NK-92 treated with Interleukin-12 subunit alpha and Interleukin-12 subunit beta, amount 100 ng/mL, for 24 hours (cell line): ENCODE results near the gene GNL1.
"Not testable (repeated sequence)": the region's sequence is repeated elsewhere in the genome, so short reads cannot be mapped to it uniquely, and the experiment has no call there.

Source experiments
- DNase-seq: peaks from one replicate; lab custom pipeline; 2025; lab: John Stamatoyannopoulos, UW

Gene GNL1

GRCh38 chr6:30529349-30529875, 26.9 kb downstream of the GNL1 start:
- not testable (repeated sequence) for DNase-seq

GRCh38 chr6:30526444-30526843, 29.8 kb downstream of the GNL1 start:
- not testable (repeated sequence) for DNase-seq

- not testable (repeated sequence) for DNase-seq
Observed at GRCh38 chr6:30521952-30522351, 34.3 kb downstream of the GNL1 start.

GRCh38 chr6:30521082-30521481, 35.2 kb downstream of the GNL1 start:
- DNase-seq, result not testable (repeated sequence)

GRCh38 chr6:30520522-30520921, 35.8 kb downstream of the GNL1 start:
- no peak for DNase-seq

GRCh38 chr6:30518505-30519145, 37.7 kb downstream of the GNL1 start:
- not testable (repeated sequence) for DNase-seq

GRCh38 chr6:30517767-30518504, 38.4 kb downstream of the GNL1 start:
- DNase-seq, result not testable (repeated sequence)

GRCh38 chr6:30516754-30517076, 39.6 kb downstream of the GNL1 start:
- DNase-seq, result not testable (repeated sequence)

- peak; percentile 81 for DNase-seq
Observed at GRCh38 chr6:30515944-30516753, 40.1 kb downstream of the GNL1 start.

GRCh38 chr6:30515106-30515505, 41.2 kb downstream of the GNL1 start:
- DNase-seq, result no peak

GRCh38 chr6:30513451-30513850, 42.8 kb downstream of the GNL1 start:
- no peak for DNase-seq

GRCh38 chr6:30511169-30511546, 45.1 kb downstream of the GNL1 start:
- DNase-seq, result no peak

- no peak for DNase-seq
Observed at GRCh38 chr6:30510419-30511168, 45.7 kb downstream of the GNL1 start.

- no peak for DNase-seq
Observed at GRCh38 chr6:30508890-30509736, 47.2 kb downstream of the GNL1 start.

- no peak for DNase-seq
Observed at GRCh38 chr6:30507849-30508827, 48.2 kb downstream of the GNL1 start.

GRCh38 chr6:30500421-30501355, 55.6 kb downstream of the GNL1 start:
- DNase-seq, result no peak

- not testable (repeated sequence) for DNase-seq
Observed at GRCh38 chr6:30498705-30499104, 57.6 kb downstream of the GNL1 start.

GRCh38 chr6:30497714-30498113, 58.6 kb downstream of the GNL1 start:
- DNase-seq, result no peak

GRCh38 chr6:30497261-30497599, 59.1 kb downstream of the GNL1 start:
- not testable (repeated sequence) for DNase-seq
